SK-N-SH (cell line): ENCODE measurements around the gene DNAJC5. TPM values are rescaled to one million over a fixed set of nuclear protein-coding genes. Genes with fewer than 3 reads are reported as not detected.

ENCODE experiments used
- CTCF ChIA-PET: fragments of 300-600, 350-600 bp; formaldehyde crosslinking; extraction: SDS; loops from one replicate; lab custom pipeline; 2021; lab: Yijun Ruan, JAX
- POLR2A ChIA-PET: fragments of 350-600 bp; sonication (Branson Sonifier 250); formaldehyde crosslinking; extraction: SDS; loops from one replicate; lab custom pipeline; 2020; ENCODE audit warnings: antibody characterized with exemption, inconsistent platforms; lab: Yijun Ruan, JAX
- DNase-seq: peaks from one replicate; pipeline ENCODE4 v3.0.0; 2012
- H2AFZ ChIP-seq: fragments of 200-600 bp; sonication (generic); 2 replicates; pipeline ENCODE4 v1.8.1; 2016; ENCODE audit warnings: antibody characterized with exemption, mild to moderate bottlenecking, low read depth
- H3F3A ChIP-seq: fragments of 200-600 bp; sonication (generic); replicated peaks from 2 replicates; pipeline ENCODE3; 2016; ENCODE audit warnings: antibody characterized with exemption, mild to moderate bottlenecking; ENCODE audit not compliant: insufficient read depth
- H3K27ac ChIP-seq, 2 experiments: fragments of 200-500 bp in 1 of 2; fragments of 200-600 bp in 1 of 2; sonication (Bioruptor generic) in 1 of 2; sonication (generic), shearing (Covaris generic) in 1 of 2; 2 replicates each; pipeline versions ENCODE4 v1.5.1 to v1.6.1; 2014 to 2016; ENCODE audit warnings: low read depth in 2 of 2, inconsistent platforms in 1 of 2, low read length in 1 of 2, mild to moderate bottlenecking in 1 of 2, mixed read lengths in 1 of 2
- H3K27me3 ChIP-seq: fragments of 200-600 bp; sonication (generic), shearing (Covaris generic); 2 replicates; pipeline ENCODE4 v1.6.1; 2016; ENCODE audit warnings: mixed run types; ENCODE audit not compliant: insufficient read depth
- H3K36me3 ChIP-seq, 2 experiments: fragments of 200-500 bp in 1 of 2; fragments of 200-600 bp in 1 of 2; sonication (Bioruptor generic) in 1 of 2; sonication (generic) in 1 of 2; replicated peaks in 1 of 2; 2 replicates each; pipeline versions ENCODE3 to v1.5.1; 2014 to 2016; ENCODE audit warnings: low read length in 1 of 2, mild to moderate bottlenecking in 1 of 2; ENCODE audit not compliant: insufficient read depth in 2 of 2, control insufficient read depth in 1 of 2
- H3K4me1 ChIP-seq, 2 experiments: fragments of 200-500 bp in 1 of 2; fragments of 200-600 bp in 1 of 2; sonication (Bioruptor generic) in 1 of 2; sonication (generic), shearing (Covaris generic) in 1 of 2; 2 replicates each; pipeline versions ENCODE4 v1.5.1 to v1.6.1; 2014 to 2016; ENCODE audit warnings: low read depth in 1 of 2, low read length in 1 of 2, mixed run types in 1 of 2; ENCODE audit not compliant: insufficient read depth in 2 of 2, control insufficient read depth in 1 of 2
- H3K4me2 ChIP-seq: fragments of 200-600 bp; sonication (generic), shearing (Covaris generic); 2 replicates; pipeline ENCODE4 v1.6.1; 2017; ENCODE audit warnings: mixed run types
- H3K4me3 ChIP-seq, 2 experiments: fragments of 200-500 bp in 1 of 2; fragments of 200-600 bp in 1 of 2; sonication (Bioruptor generic) in 1 of 2; sonication (generic), shearing (Covaris generic) in 1 of 2; 2 replicates each; pipeline versions ENCODE4 v1.5.1 to v1.8.1; 2014 to 2016; ENCODE audit warnings: low read depth in 2 of 2, inconsistent platforms in 1 of 2, low read length in 1 of 2, mild to moderate bottlenecking in 1 of 2, mixed read lengths in 1 of 2, moderate library complexity in 1 of 2
- H3K79me2 ChIP-seq: fragments of 200-600 bp; sonication (generic); 2 replicates; pipeline ENCODE4 v1.8.1; 2017; ENCODE audit warnings: mild to moderate bottlenecking; ENCODE audit not compliant: insufficient read depth
- H3K9ac ChIP-seq: fragments of 200-600 bp; sonication (generic); 2 replicates; pipeline ENCODE4 v1.6.1; 2017; ENCODE audit warnings: mixed run types
- H3K9me2 ChIP-seq: fragments of 200-600 bp; sonication (generic); 2 replicates; pipeline ENCODE4 v1.6.1; 2017; ENCODE audit warnings: mixed run types
- H3K9me3 ChIP-seq: fragments of 200-600 bp; sonication (generic); 2 replicates; pipeline ENCODE4 v1.6.1; 2017; ENCODE audit warnings: mixed run types, mild to moderate bottlenecking, moderate library complexity
- H4K20me1 ChIP-seq: fragments of 200-600 bp; sonication (generic); 2 replicates; pipeline ENCODE4 v1.6.1; 2017; ENCODE audit warnings: mild to moderate bottlenecking, mixed run types; ENCODE audit not compliant: insufficient read depth
- CHD2 ChIP-seq: fragments of 150-350 bp; IDR thresholded peaks from 2 replicates; pipeline ENCODE4 v1.6.1; 2018; ENCODE audit warnings: low read length; ENCODE audit not compliant: partially characterized antibody
- ELF1 ChIP-seq: IDR thresholded peaks from 2 replicates; pipeline ENCODE4 v1.4.0; 2012
- EP300 ChIP-seq, 2 experiments: IDR thresholded peaks; 2 replicates each; pipeline versions ENCODE4 v1.4.0 to v1.6.1; 2012; ENCODE audit warnings: borderline replicate concordance in 1 of 2, low read depth in 1 of 2, low read length in 1 of 2
- EZH2phosphoT487 ChIP-seq: fragments of 200-600 bp; sonication (generic); IDR thresholded peaks from 2 replicates; pipeline ENCODE4 v1.6.1; 2017; ENCODE audit warnings: low read depth, mixed run types, mild to moderate bottlenecking, antibody characterized with exemption, moderate library complexity, borderline replicate concordance
- GABPA ChIP-seq: IDR thresholded peaks from 2 replicates; pipeline ENCODE4 v1.4.0; 2012; ENCODE audit warnings: low read depth, mild to moderate bottlenecking
- NRF1 ChIP-seq: IDR thresholded peaks from 2 replicates; pipeline ENCODE4 v1.6.1; 2012; ENCODE audit warnings: low read depth, mild to moderate bottlenecking, low read length
- RAD21 ChIP-seq: IDR thresholded peaks from 2 replicates; pipeline ENCODE4 v1.6.1; 2012; ENCODE audit warnings: mild to moderate bottlenecking, low read length
- RFX5 ChIP-seq: IDR thresholded peaks from 2 replicates; pipeline ENCODE4 v1.6.1; 2012; ENCODE audit warnings: mild to moderate bottlenecking, improper control_type of control experiment, low read length
- TAF1 ChIP-seq: IDR thresholded peaks from 2 replicates; pipeline ENCODE4 v1.6.1; 2012; ENCODE audit warnings: low read depth, mild to moderate bottlenecking, low read length, moderate library complexity, borderline replicate concordance
- TCF12 ChIP-seq: IDR thresholded peaks from 2 replicates; pipeline ENCODE4 v1.4.0; 2012
- TEAD4 ChIP-seq: IDR thresholded peaks from 2 replicates; pipeline ENCODE4 v1.4.0; 2012; ENCODE audit warnings: mild to moderate bottlenecking, borderline replicate concordance; ENCODE audit not compliant: insufficient read depth
- USF2 ChIP-seq: fragments of 150-350 bp; IDR thresholded peaks from 2 replicates; pipeline ENCODE4 v1.6.1; 2017; ENCODE audit warnings: antibody characterized with exemption, low read length, low read depth, borderline replicate concordance
- WGBS: methylation state at CpG from one replicate; pipeline ENCODE4 v1.1.6; 2017; ENCODE audit warnings: low lambda C conversion rate; 5-methylcytosine and 5-hydroxymethylcytosine counted together
- polyA plus RNA-seq, 3 experiments: library from polyadenylated mRNA; depleted of rRNA; stranded (reverse); fragments of >200 nt; gene quantifications; 2 replicates each; pipeline ENCODE4 v1.2.3, GENCODE V29; 2012
- TF ChIP-seq, protein P1 (sequence below): IDR thresholded peaks from 2 replicates; pipeline ENCODE4 v1.6.1; 2012; ENCODE audit warnings: mild to moderate bottlenecking, low read depth, low read length, moderate library complexity

The DNAJC5 gene
- polyA plus RNA-seq, 1 of the 3 experiments (the other 2 are of a cell fraction): 24.2 TPM

- CTCF ChIA-PET: interaction anchor here (0.8 kb wide), 1 partner anchor 164 kb away, joined by 3 read pairs; no protein-coding TSS in a partner anchor
- TF ChIP-seq USF2 (no peak), TAF1 (no peak), TEAD4 (no peak), NRF1 (no peak), EP300 (IDR thresholded peaks at IDR 0.05; ENCODE audit: borderline replicate concordance in 1 of 2, low read depth in 1 of 2, low read length in 1 of 2) (no peak), CHD2 (no peak), EZH2phosphoT487 (no peak), RFX5 (no peak), GABPA (no peak), RAD21 (no peak), TCF12 (no peak), ELF1 (no peak)
- TF ChIP-seq, protein P1, sequence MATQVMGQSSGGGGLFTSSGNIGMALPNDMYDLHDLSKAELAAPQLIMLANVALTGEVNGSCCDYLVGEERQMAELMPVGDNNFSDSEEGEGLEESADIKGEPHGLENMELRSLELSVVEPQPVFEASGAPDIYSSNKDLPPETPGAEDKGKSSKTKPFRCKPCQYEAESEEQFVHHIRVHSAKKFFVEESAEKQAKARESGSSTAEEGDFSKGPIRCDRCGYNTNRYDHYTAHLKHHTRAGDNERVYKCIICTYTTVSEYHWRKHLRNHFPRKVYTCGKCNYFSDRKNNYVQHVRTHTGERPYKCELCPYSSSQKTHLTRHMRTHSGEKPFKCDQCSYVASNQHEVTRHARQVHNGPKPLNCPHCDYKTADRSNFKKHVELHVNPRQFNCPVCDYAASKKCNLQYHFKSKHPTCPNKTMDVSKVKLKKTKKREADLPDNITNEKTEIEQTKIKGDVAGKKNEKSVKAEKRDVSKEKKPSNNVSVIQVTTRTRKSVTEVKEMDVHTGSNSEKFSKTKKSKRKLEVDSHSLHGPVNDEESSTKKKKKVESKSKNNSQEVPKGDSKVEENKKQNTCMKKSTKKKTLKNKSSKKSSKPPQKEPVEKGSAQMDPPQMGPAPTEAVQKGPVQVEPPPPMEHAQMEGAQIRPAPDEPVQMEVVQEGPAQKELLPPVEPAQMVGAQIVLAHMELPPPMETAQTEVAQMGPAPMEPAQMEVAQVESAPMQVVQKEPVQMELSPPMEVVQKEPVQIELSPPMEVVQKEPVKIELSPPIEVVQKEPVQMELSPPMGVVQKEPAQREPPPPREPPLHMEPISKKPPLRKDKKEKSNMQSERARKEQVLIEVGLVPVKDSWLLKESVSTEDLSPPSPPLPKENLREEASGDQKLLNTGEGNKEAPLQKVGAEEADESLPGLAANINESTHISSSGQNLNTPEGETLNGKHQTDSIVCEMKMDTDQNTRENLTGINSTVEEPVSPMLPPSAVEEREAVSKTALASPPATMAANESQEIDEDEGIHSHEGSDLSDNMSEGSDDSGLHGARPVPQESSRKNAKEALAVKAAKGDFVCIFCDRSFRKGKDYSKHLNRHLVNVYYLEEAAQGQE: no peak
- no peaks in the 10 kb centered on the region for H3K9me3 ChIP-seq
These were observed 45.1 kb downstream of the DNAJC5 start for GRCh38 chr20:63940071-63940471.

More at GRCh38 chr20:63940071-63940471, 45.1 kb downstream of the DNAJC5 start:
- Histone ChIP-seq H3K36me3 (peaks cover 0 to 55% of the 10 kb centered on the region in 2 experiments), H3K4me3 (no peak overlapping the region), H3K27ac (no peak overlapping the region), H3K9me2 (no peaks in the 10 kb centered on the region), H3K4me1 (no peaks in the 10 kb centered on the region; a peak in 1 of 4 replicates), H3K9ac (no peak overlapping the region), H2AFZ (no peak overlapping the region), H3K79me2 (peaks cover 4% of the 10 kb centered on the region; the same call in 1 of the 2 replicates), H3F3A (peaks cover 8% of the 10 kb centered on the region), H4K20me1 (peaks cover 39% of the 10 kb centered on the region), H3K4me2 (no peak overlapping the region), H3K27me3 (no peaks in the 10 kb centered on the region)
- DNase-seq: no peak
- POLR2A ChIA-PET: no interaction called here
- WGBS: 97% methylated on average over 19 of the region's 23 CpGs
